Breast epithelium (tissue), 4 donors: ENCODE results near the gene SHLD1. TPM values are rescaled to one million over a fixed set of nuclear protein-coding genes. Genes with fewer than 3 reads are reported as not detected.

Source experiments
- DNase-seq, 2 donors: peaks; one replicate each; pipeline ENCODE4 v3.0.0-alpha.2; 2019; ENCODE audit warnings: low spot score in 2 of 2
- H3K27ac ChIP-seq, 2 donors: fragments of 200-600 bp; sonication (generic) in 1 of 2; one replicate each; pipeline ENCODE4 v1.5.1; 2016 to 2019; ENCODE audit warnings: mild to moderate bottlenecking in 1 of 2
- H3K27me3 ChIP-seq, 2 donors: fragments of 200-600 bp; sonication (generic) in 1 of 2; one replicate each; pipeline versions ENCODE4 v1.5.1 to v1.6.0; 2017 to 2019; ENCODE audit warnings: control low read depth in 1 of 2, mild to moderate bottlenecking in 1 of 2
- H3K36me3 ChIP-seq: fragments of 200-600 bp; one replicate; pipeline ENCODE4 v1.5.1; 2019
- H3K4me1 ChIP-seq, 2 donors: fragments of 200-600 bp; sonication (generic); one replicate each; pipeline ENCODE4 v1.5.1; 2016 to 2019; ENCODE audit warnings: control low read depth in 1 of 2
- H3K4me3 ChIP-seq, 3 donors: fragments of 200-600 bp; sonication (generic); 1 replicate in 2 of 3; 2 replicates in 1 of 3; pipeline ENCODE4 v1.5.1; 2016 to 2019; ENCODE audit warnings: mild to moderate bottlenecking in 3 of 3, moderate library complexity in 2 of 3
- H3K9me3 ChIP-seq, 2 donors: fragments of 200-600 bp; sonication (generic) in 1 of 2; one replicate each; pipeline ENCODE4 v1.5.1; 2016 to 2019; ENCODE audit warnings: control low read depth in 1 of 2
- POLR2A ChIP-seq: fragments of 450-650 bp; IDR thresholded peaks from one replicate; pipeline ENCODE4 v1.6.1; 2016; ENCODE audit warnings: antibody characterized with exemption, mild to moderate bottlenecking, moderate library complexity
- POLR2AphosphoS5 ChIP-seq, 3 donors: sonication (generic); formaldehyde crosslinking; IDR thresholded peaks; one replicate each; pipeline ENCODE4 v1.6.1; 2017; ENCODE audit warnings: antibody characterized with exemption in 3 of 3
- intact Hi-C: fragments of 100-400 bp; cut with DNase I; formaldehyde crosslinking; loops from one replicate; pipeline ENCODE4 v1.15.1; 2023; ENCODE audit warnings: low total_unique reads
- total RNA-seq, 3 donors: library from RNA; depleted of rRNA; stranded (reverse); fragments of >200 nt; gene quantifications; one replicate each; pipeline ENCODE4 v1.1.0, GENCODE V29; 2016
- TF ChIP-seq, protein P1 (sequence below), 3 donors: fragments of 450-650 bp; IDR thresholded peaks; one replicate each; pipeline ENCODE4 v1.5.1; 2016 to 2017; ENCODE audit warnings: antibody characterized with exemption in 3 of 3, mild to moderate bottlenecking in 3 of 3, moderate library complexity in 3 of 3

Gene SHLD1
- total RNA-seq, 3 donors from 2014 or later = 2.7 to 7.3 (median 6.6) TPM

DNA sequence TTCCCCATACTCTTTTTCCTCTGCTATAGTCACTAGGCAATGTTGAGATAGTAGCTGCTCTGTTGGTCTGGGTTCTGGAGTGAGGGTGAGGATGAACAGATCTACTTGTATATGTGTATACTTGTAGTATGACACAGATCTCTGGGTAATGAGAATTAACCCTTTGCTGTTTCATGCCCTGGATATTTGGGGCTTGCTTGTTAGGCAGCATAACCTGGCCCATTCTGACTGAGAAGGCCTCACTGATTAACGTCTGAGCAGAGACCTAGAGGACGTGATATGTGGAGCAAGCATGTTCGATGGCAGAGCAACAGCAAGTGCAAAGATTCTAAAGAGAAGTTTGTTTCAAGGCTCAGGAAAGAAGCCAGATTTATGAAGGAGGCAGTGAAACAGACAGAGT, 105.7 kb downstream of the SHLD1 start:
- no peaks in the 10 kb centered on the region for H3K4me1 ChIP-seq
- no peak overlapping the region for H3K4me3 ChIP-seq
- no peaks in the 10 kb centered on the region for H3K9me3 ChIP-seq
- TF ChIP-seq POLR2AphosphoS5 (IDR thresholded peaks at IDR 0.05) (no peak), POLR2A (no peak)
- TF ChIP-seq, protein P1, sequence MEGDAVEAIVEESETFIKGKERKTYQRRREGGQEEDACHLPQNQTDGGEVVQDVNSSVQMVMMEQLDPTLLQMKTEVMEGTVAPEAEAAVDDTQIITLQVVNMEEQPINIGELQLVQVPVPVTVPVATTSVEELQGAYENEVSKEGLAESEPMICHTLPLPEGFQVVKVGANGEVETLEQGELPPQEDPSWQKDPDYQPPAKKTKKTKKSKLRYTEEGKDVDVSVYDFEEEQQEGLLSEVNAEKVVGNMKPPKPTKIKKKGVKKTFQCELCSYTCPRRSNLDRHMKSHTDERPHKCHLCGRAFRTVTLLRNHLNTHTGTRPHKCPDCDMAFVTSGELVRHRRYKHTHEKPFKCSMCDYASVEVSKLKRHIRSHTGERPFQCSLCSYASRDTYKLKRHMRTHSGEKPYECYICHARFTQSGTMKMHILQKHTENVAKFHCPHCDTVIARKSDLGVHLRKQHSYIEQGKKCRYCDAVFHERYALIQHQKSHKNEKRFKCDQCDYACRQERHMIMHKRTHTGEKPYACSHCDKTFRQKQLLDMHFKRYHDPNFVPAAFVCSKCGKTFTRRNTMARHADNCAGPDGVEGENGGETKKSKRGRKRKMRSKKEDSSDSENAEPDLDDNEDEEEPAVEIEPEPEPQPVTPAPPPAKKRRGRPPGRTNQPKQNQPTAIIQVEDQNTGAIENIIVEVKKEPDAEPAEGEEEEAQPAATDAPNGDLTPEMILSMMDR (IDR thresholded peaks at IDR 0.05) = no peak
- H3K27me3 ChIP-seq = no peaks in the 10 kb centered on the region
- H3K27ac ChIP-seq = no peak overlapping the region
- no peaks in the 10 kb centered on the region for H3K36me3 ChIP-seq
- intact Hi-C loops = no loop called here
- DNase-seq = no peak

DNA sequence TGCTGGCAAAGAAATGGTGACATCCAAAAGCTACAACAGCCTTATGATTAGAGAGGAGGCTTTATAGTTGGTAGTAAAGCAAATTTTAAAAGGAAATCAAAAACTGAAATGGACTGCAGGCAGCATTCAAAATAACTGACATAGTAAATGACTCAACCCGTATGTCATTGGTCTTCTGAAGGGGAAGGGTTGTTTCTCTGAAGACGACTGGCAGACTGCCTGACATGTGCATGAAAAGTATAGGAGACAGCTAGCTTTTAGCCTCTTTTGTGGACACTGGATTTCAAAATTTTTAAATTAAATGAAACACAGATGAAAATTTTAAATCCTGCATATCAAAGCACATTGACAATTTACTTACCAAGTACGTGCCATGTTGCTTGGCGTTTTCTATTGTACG, 109.4 kb downstream of the SHLD1 start:
- no peak for DNase-seq
- no peaks in the 10 kb centered on the region for H3K27me3 ChIP-seq
- TF ChIP-seq POLR2AphosphoS5 (IDR thresholded peaks at IDR 0.05) (no peak), POLR2A (no peak)
- TF ChIP-seq, protein P1 (IDR thresholded peaks at IDR 0.05) = no peak
- intact Hi-C loops = no loop called here
- H3K9me3 ChIP-seq = no peaks in the 10 kb centered on the region
- H3K4me1 ChIP-seq = no peaks in the 10 kb centered on the region
- no peak overlapping the region for H3K27ac ChIP-seq
- H3K4me3 ChIP-seq = no peak overlapping the region
- no peaks in the 10 kb centered on the region for H3K36me3 ChIP-seq

- DNase-seq = no peak
- TF ChIP-seq, protein P1 (IDR thresholded peaks at IDR 0.05) = no peak
- no peak for TF ChIP-seq POLR2A
- no peak for TF ChIP-seq POLR2AphosphoS5 (IDR thresholded peaks at IDR 0.05)
- Histone ChIP-seq H3K4me1 (no peaks in the 10 kb centered on the region), H3K4me3 (no peak overlapping the region), H3K9me3 (no peaks in the 10 kb centered on the region), H3K27me3 (no peaks in the 10 kb centered on the region), H3K27ac (no peak overlapping the region), H3K36me3 (no peaks in the 10 kb centered on the region)
- intact Hi-C loops = no loop called here
These were observed 112.5 kb downstream of the SHLD1 start for GRCh38 chr20:5862703-5863039.

- no peak overlapping the region for H3K27ac ChIP-seq
- H3K9me3 ChIP-seq = no peaks in the 10 kb centered on the region
- intact Hi-C loops = no loop called here
- no peaks in the 10 kb centered on the region for H3K36me3 ChIP-seq
- H3K4me3 ChIP-seq = no peak overlapping the region
- no peak for DNase-seq
- no peaks in the 10 kb centered on the region for H3K4me1 ChIP-seq
- TF ChIP-seq POLR2AphosphoS5 (IDR thresholded peaks at IDR 0.05) = no peak
- TF ChIP-seq POLR2A = no peak
- TF ChIP-seq, protein P1 (IDR thresholded peaks at IDR 0.05) = no peak
- H3K27me3 ChIP-seq = no peaks in the 10 kb centered on the region
These were observed 113.0 kb downstream of the SHLD1 start for GRCh38 chr20:5863040-5863833.

DNA sequence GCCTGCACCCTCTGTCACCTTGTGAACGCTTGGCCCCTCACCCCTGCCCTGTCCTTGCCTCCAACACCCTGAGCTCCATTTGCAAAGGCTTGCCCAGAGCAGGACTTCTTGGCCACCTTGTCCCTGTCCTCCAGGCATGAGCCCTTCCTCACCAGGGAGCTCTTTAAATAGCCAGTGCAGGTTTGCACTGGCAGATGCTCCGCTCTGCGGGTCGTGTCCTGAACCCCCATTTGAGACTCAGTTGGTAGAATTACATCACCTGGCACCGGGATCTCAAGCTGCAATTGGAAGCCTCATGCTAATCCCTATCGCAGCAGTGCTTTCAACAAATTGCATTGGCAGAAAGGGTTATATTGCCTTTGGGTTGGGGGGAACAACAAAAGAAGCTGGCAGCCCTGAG, 114.2 kb downstream of the SHLD1 start:
- H3K9me3 ChIP-seq = no peaks in the 10 kb centered on the region
- no peaks in the 10 kb centered on the region for H3K4me1 ChIP-seq
- TF ChIP-seq POLR2A = no peak
- TF ChIP-seq POLR2AphosphoS5 (IDR thresholded peaks at IDR 0.05) = no peak
- TF ChIP-seq, protein P1 (IDR thresholded peaks at IDR 0.05) = no peak
- DNase-seq = no peak
- H3K36me3 ChIP-seq = no peaks in the 10 kb centered on the region
- no peaks in the 10 kb centered on the region for H3K27me3 ChIP-seq
- intact Hi-C loops = no loop called here
- no peak overlapping the region for H3K4me3 ChIP-seq
- no peak overlapping the region for H3K27ac ChIP-seq
